HL-60 (cell line): ENCODE measurements around the gene ZNF793.

Experiments used
- GABPA ChIP-seq: IDR thresholded peaks from 2 replicates; pipeline ENCODE4 v1.6.1; 2012; ENCODE audit warnings: low read depth
- POLR2AphosphoS5 ChIP-seq: IDR thresholded peaks from 2 replicates; pipeline ENCODE4 v1.6.1; 2012; ENCODE audit warnings: low read depth
- TF ChIP-seq, protein P1 (sequence below): IDR thresholded peaks from 2 replicates; pipeline ENCODE4 v1.6.1; 2012; ENCODE audit warnings: low read depth; ENCODE audit not compliant: insufficient replicate concordance
- TF ChIP-seq, protein P2 (sequence below): IDR thresholded peaks from one replicate; pipeline ENCODE4 v1.5.1; 2011; ENCODE audit warnings: low read length, control low read depth, inconsistent platforms; ENCODE audit not compliant: insufficient read depth

DNA sequence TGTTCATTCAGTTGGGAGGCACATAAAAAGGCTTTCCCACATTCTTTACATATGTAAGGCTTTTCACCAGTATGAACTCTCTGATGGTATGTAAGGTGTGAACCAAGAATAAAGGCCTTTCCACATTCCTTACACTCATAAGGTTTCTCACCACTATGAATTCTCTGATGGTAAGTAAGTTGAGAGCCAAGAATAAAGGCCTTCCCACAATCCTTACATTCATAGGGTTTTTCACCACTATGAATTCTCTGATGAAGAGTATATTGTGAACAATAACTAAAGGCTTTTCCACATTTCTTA is 58.6 kb downstream of the ZNF793 start:
- TF ChIP-seq, protein P1, sequence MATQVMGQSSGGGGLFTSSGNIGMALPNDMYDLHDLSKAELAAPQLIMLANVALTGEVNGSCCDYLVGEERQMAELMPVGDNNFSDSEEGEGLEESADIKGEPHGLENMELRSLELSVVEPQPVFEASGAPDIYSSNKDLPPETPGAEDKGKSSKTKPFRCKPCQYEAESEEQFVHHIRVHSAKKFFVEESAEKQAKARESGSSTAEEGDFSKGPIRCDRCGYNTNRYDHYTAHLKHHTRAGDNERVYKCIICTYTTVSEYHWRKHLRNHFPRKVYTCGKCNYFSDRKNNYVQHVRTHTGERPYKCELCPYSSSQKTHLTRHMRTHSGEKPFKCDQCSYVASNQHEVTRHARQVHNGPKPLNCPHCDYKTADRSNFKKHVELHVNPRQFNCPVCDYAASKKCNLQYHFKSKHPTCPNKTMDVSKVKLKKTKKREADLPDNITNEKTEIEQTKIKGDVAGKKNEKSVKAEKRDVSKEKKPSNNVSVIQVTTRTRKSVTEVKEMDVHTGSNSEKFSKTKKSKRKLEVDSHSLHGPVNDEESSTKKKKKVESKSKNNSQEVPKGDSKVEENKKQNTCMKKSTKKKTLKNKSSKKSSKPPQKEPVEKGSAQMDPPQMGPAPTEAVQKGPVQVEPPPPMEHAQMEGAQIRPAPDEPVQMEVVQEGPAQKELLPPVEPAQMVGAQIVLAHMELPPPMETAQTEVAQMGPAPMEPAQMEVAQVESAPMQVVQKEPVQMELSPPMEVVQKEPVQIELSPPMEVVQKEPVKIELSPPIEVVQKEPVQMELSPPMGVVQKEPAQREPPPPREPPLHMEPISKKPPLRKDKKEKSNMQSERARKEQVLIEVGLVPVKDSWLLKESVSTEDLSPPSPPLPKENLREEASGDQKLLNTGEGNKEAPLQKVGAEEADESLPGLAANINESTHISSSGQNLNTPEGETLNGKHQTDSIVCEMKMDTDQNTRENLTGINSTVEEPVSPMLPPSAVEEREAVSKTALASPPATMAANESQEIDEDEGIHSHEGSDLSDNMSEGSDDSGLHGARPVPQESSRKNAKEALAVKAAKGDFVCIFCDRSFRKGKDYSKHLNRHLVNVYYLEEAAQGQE, result no peak
- TF ChIP-seq, protein P2, sequence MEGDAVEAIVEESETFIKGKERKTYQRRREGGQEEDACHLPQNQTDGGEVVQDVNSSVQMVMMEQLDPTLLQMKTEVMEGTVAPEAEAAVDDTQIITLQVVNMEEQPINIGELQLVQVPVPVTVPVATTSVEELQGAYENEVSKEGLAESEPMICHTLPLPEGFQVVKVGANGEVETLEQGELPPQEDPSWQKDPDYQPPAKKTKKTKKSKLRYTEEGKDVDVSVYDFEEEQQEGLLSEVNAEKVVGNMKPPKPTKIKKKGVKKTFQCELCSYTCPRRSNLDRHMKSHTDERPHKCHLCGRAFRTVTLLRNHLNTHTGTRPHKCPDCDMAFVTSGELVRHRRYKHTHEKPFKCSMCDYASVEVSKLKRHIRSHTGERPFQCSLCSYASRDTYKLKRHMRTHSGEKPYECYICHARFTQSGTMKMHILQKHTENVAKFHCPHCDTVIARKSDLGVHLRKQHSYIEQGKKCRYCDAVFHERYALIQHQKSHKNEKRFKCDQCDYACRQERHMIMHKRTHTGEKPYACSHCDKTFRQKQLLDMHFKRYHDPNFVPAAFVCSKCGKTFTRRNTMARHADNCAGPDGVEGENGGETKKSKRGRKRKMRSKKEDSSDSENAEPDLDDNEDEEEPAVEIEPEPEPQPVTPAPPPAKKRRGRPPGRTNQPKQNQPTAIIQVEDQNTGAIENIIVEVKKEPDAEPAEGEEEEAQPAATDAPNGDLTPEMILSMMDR, result no peak
- TF ChIP-seq POLR2AphosphoS5, result no peak
- TF ChIP-seq GABPA, result no peak
